ENCODE measurements around the gene ANK2. TPM values are rescaled to one million over a fixed set of nuclear protein-coding genes. Genes with fewer than 3 reads are reported as not detected.

The ANK2 gene
- total RNA-seq, 1 donor from 2014 or later = 121 TPM

DNA sequence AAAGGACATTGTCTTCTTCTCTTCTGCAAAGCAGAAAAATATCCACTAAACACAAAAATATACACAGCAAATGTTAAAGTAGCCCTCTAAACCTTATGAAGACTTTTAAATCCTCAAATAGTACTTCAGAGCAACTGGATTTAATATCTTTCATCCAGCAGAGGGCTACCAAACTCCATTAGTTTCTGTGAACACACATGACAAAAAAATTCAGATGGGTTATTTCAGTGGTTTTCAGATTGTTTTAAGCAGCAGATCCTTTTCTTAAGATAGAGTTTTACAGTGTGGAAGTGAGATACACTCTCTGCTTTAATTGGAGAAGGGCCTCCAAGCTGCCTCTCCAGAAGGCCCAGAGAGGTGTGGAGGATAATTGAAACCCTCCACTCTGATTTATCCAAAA lies 56.7 kb downstream of the ANK2 start:
- H3K27ac Mint-ChIP-seq = no peak overlapping the region
- H3K4me3 ChIP-seq = no peak overlapping the region
- peaks cover 22% of the 10 kb centered on the region for H3K4me1 ChIP-seq
- H3K4me1 Mint-ChIP-seq = peaks cover 3% of the 10 kb centered on the region
- H2AFZ ChIP-seq (replicated peaks) = no peak overlapping the region
- H3K79me2 ChIP-seq (ENCODE audit: low read depth) = peaks cover 23% of the 10 kb centered on the region
- no peaks in the 10 kb centered on the region for H3K36me3 Mint-ChIP-seq
- H4K20me1 ChIP-seq (ENCODE audit: low read depth) = peaks cover 36% of the 10 kb centered on the region
- no peak overlapping the region for H3K9ac ChIP-seq
- H3K36me3 ChIP-seq = no peaks in the 10 kb centered on the region
- TF ChIP-seq EZH2 (IDR thresholded peaks at IDR 0.05) = no peak
- TF ChIP-seq, protein P1, sequence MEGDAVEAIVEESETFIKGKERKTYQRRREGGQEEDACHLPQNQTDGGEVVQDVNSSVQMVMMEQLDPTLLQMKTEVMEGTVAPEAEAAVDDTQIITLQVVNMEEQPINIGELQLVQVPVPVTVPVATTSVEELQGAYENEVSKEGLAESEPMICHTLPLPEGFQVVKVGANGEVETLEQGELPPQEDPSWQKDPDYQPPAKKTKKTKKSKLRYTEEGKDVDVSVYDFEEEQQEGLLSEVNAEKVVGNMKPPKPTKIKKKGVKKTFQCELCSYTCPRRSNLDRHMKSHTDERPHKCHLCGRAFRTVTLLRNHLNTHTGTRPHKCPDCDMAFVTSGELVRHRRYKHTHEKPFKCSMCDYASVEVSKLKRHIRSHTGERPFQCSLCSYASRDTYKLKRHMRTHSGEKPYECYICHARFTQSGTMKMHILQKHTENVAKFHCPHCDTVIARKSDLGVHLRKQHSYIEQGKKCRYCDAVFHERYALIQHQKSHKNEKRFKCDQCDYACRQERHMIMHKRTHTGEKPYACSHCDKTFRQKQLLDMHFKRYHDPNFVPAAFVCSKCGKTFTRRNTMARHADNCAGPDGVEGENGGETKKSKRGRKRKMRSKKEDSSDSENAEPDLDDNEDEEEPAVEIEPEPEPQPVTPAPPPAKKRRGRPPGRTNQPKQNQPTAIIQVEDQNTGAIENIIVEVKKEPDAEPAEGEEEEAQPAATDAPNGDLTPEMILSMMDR (IDR thresholded peaks at IDR 0.05) = peak; percentile 41
- no peaks in the 10 kb centered on the region for H3K9me3 Mint-ChIP-seq
- H3K9me3 ChIP-seq (ENCODE audit: low read depth) = no peaks in the 10 kb centered on the region
- H3K4me3 Mint-ChIP-seq = no peak overlapping the region
- H3F3A ChIP-seq (ENCODE audit: low read depth) = peaks cover 19% of the 10 kb centered on the region
- no peaks in the 10 kb centered on the region for H3K27me3 Mint-ChIP-seq (ENCODE audit: insufficient read depth, low read depth)
- no peak overlapping the region for H3K4me2 ChIP-seq
- H3K27me3 ChIP-seq = no peaks in the 10 kb centered on the region
- H3K27ac ChIP-seq = peak overlapping the region; percentile 12
- no peak for DNase-seq (ENCODE audit: low spot score)

- TF ChIP-seq EZH2 (IDR thresholded peaks at IDR 0.05) (no peak), EZH2phosphoT487 (IDR thresholded peaks at IDR 0.05) (no peak)
- TF ChIP-seq, protein P1 (IDR thresholded peaks at IDR 0.05) = no peak
- Histone ChIP-seq H3K9ac (no peak overlapping the region), H3K27me3 (no peaks in the 10 kb centered on the region), H3K4me3 (no peak overlapping the region), H3K4me1 (peaks cover 28% of the 10 kb centered on the region), H4K20me1 (ENCODE audit: low read depth) (peaks cover 67% of the 10 kb centered on the region), H2AFZ (replicated peaks) (no peak overlapping the region), H3K27ac (no peak overlapping the region), H3K9me3 (ENCODE audit: low read depth) (no peaks in the 10 kb centered on the region), H3K79me2 (ENCODE audit: low read depth) (peaks cover 22% of the 10 kb centered on the region), H3K36me3 (no peaks in the 10 kb centered on the region), H3K4me2 (no peak overlapping the region), H3F3A (ENCODE audit: low read depth) (peaks cover 28% of the 10 kb centered on the region)
- H3K4me1 Mint-ChIP-seq = peaks cover 27% of the 10 kb centered on the region
- no peak overlapping the region for H3K4me3 Mint-ChIP-seq
- H3K36me3 Mint-ChIP-seq = no peaks in the 10 kb centered on the region
- DNase-seq (ENCODE audit: low spot score) = no peak
- no peak overlapping the region for H3K27ac Mint-ChIP-seq
- H3K9me3 Mint-ChIP-seq = no peaks in the 10 kb centered on the region
- H3K27me3 Mint-ChIP-seq (ENCODE audit: insufficient read depth, low read depth) = no peaks in the 10 kb centered on the region
Observed at GRCh38 chr4:113109106-113109718, 59.8 kb downstream of the ANK2 start.

DNA sequence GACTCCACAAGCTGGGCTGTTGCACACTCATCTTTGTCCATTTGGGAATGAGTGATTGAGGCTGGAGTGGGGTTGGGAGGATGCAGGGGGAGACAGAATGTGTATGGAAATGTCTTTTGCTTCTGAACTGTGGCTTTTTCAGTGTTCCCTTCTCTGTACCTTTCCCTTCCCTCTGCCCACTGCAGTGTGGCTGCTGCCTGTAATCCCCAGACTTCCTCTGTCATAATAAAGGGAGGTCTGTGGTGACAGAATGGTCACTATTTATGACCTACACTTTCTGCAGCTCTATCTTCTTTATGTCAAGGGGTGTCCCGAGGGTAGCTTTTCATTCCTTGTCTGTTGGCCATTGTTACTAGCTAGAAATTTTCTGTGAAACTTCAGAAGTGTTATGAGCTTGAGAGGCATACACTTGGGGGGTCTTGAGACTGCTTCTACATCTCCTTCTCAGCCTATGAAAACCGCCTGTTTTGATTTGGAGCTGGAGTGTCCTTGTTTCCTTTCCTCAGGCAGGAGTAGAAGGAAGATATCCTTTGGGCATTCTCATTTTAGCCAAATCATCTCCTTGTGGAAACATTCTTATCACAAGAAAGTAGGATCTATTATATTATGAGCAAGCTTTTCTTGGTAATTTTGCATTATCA lies 63.0 kb downstream of the ANK2 start:
- Histone ChIP-seq H3K4me3 (no peak overlapping the region), H3K79me2 (ENCODE audit: low read depth) (peaks cover 18% of the 10 kb centered on the region), H3K9me3 (ENCODE audit: low read depth) (no peaks in the 10 kb centered on the region), H3F3A (ENCODE audit: low read depth) (peaks cover 35% of the 10 kb centered on the region), H3K9ac (no peak overlapping the region), H4K20me1 (ENCODE audit: low read depth) (peaks cover 85% of the 10 kb centered on the region), H3K4me1 (peaks cover 57% of the 10 kb centered on the region), H2AFZ (replicated peaks) (no peak overlapping the region), H3K4me2 (no peak overlapping the region), H3K36me3 (no peaks in the 10 kb centered on the region), H3K27ac (no peak overlapping the region), H3K27me3 (no peaks in the 10 kb centered on the region)
- Mint-ChIP-seq H3K4me3 (no peak overlapping the region), H3K27ac (no peak overlapping the region), H3K27me3 (ENCODE audit: insufficient read depth, low read depth) (no peaks in the 10 kb centered on the region), H3K9me3 (no peaks in the 10 kb centered on the region), H3K4me1 (peaks cover 43% of the 10 kb centered on the region), H3K36me3 (no peaks in the 10 kb centered on the region)
- TF ChIP-seq EZH2 (IDR thresholded peaks at IDR 0.05) (no peak), EZH2phosphoT487 (IDR thresholded peaks at IDR 0.05) (no peak)
- TF ChIP-seq, protein P1 (IDR thresholded peaks at IDR 0.05) = no peak
- DNase-seq (ENCODE audit: low spot score) = no peak
